ENCODE data around the gene SLC2A1. TPM values are rescaled to one million over a fixed set of nuclear protein-coding genes. Genes with fewer than 3 reads are reported as not detected.
A peak's percentile ranks its signal among the peaks of the same experiment; 100 is the strongest.

Gene SLC2A1
- total and polyA plus RNA-seq, 11 donors, result 10.6 to 196 (median 29.9) TPM

- no peak for DNase-seq
- 90 to 94% (median 90%) methylated on average over 4 of the region's 4 CpGs for WGBS, 4 donors
- no peaks in the 10 kb centered on the region for H3K36me3 ChIP-seq
- TF ChIP-seq CTCF (IDR thresholded peaks at IDR 0.05), result no peak
- no peak for TF ChIP-seq POLR2A (IDR thresholded peaks at IDR 0.05)
- ATAC-seq, result no peak
- no peak overlapping the region for H3K4me3 ChIP-seq
- intact Hi-C loops (cut with DNase I), result no loop called here
- H3K27me3 ChIP-seq, result no peaks in the 10 kb centered on the region
- H3K9me3 ChIP-seq, result no peaks in the 10 kb centered on the region
- H3K27ac ChIP-seq, result no peak overlapping the region
- H3K4me1 ChIP-seq, result peaks cover 0 to 9% (median 0%) of the 10 kb centered on the region in 12 donors
These were observed 17.0 kb upstream of the SLC2A1 start for GRCh38 chr1:42975561-42976225.

- Histone ChIP-seq H3K4me1 (peaks cover 0 to 9% (median 0%) of the 10 kb centered on the region in 12 donors), H3K9me3 (no peaks in the 10 kb centered on the region), H3K27me3 (no peaks in the 10 kb centered on the region), H3K4me3 (no peak overlapping the region), H3K36me3 (no peaks in the 10 kb centered on the region), H3K27ac (no peak overlapping the region)
- 69 to 84% (median 81%) methylated on average over 3 of the region's 3 CpGs for WGBS, 4 donors
- TF ChIP-seq CTCF (IDR thresholded peaks at IDR 0.05) (no peak), POLR2A (IDR thresholded peaks at IDR 0.05) (no peak)
- intact Hi-C loops (cut with DNase I), result no loop called here
- DNase-seq (no peak), ATAC-seq (no peak)
These were observed 16.2 kb upstream of the SLC2A1 start for GRCh38 chr1:42974767-42975437.

GRCh38 chr1:42973799-42974198 is 15.1 kb upstream of the SLC2A1 start:
- H3K4me3 ChIP-seq, result no peak overlapping the region
- intact Hi-C loops (cut with DNase I), result no loop called here
- no peak for ATAC-seq
- no peaks in the 10 kb centered on the region for H3K36me3 ChIP-seq
- DNase-seq, result no peak
- peaks cover 0 to 4% (median 0%) of the 10 kb centered on the region in 9 donors for H3K27me3 ChIP-seq
- TF ChIP-seq CTCF (IDR thresholded peaks at IDR 0.05) (no peak), POLR2A (IDR thresholded peaks at IDR 0.05) (no peak)
- peak overlapping the region in 3 of 12 donors; percentile 21 to 27 (median 26) for H3K27ac ChIP-seq
- 82 to 96% (median 87%) methylated on average over 3 of the region's 3 CpGs for WGBS, 4 donors
- H3K9me3 ChIP-seq, result no peaks in the 10 kb centered on the region
- peaks cover 0 to 9% (median 0%) of the 10 kb centered on the region in 12 donors for H3K4me1 ChIP-seq

GRCh38 chr1:42973286-42973685 is 14.6 kb upstream of the SLC2A1 start:
- Histone ChIP-seq H3K36me3 (no peaks in the 10 kb centered on the region), H3K4me1 (peaks cover 0 to 9% (median 0%) of the 10 kb centered on the region in 12 donors), H3K27me3 (peaks cover 0 to 4% (median 0%) of the 10 kb centered on the region in 9 donors), H3K27ac (peak overlapping the region in 4 of 12 donors; percentile 19 to 27 (median 24)), H3K9me3 (no peaks in the 10 kb centered on the region), H3K4me3 (no peak overlapping the region)
- TF ChIP-seq CTCF (IDR thresholded peaks at IDR 0.05) (no peak), POLR2A (IDR thresholded peaks at IDR 0.05) (no peak)
- peak; percentile 86 to 99 (median 95) for ATAC-seq
- intact Hi-C loops (cut with DNase I), result no loop called here
- 40 to 67% (median 52%) methylated on average over 9 to 11 of the region's 11 CpGs for WGBS, 4 donors
- peak in 4 of 5 donors; percentile 27 to 74 (median 57) for DNase-seq
